ENCODE measurements around the gene ADGRG6. TPM values are rescaled to one million over a fixed set of nuclear protein-coding genes. Genes with fewer than 3 reads are reported as not detected.

The ADGRG6 gene
- total RNA-seq, 1 experiment from 2014 or later: 2.5 TPM

DNA sequence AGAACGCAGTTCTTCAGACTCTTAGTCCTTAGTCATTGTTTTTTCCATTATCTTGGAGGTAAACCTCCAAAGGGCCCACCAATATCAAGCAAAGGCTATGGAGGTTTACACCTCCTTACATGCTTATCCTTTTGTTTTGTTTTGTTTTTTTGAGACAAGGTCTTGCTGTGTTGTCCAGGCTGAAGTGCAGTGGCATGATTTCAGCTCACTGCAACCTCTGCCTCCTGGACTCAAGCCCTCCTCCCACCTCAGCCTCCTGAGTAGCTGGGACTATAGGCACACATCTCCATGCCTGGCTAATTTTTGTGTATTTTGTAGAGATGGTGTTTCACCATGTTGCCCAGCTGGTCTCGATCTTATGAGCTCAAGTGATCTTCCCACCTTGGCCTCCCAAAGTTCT is 26.3 kb downstream of the ADGRG6 start:
- Histone ChIP-seq H3K4ac (ENCODE audit: low read depth, low read length) (no peak overlapping the region), H2BK15ac (ENCODE audit: low read depth, low read length) (no peak overlapping the region), H3K27me3 (ENCODE audit: insufficient read depth, low read length) (no peaks in the 10 kb centered on the region), H3K9ac (ENCODE audit: extremely low read depth, insufficient read length, low read length) (no peak overlapping the region), H3K23ac (ENCODE audit: insufficient read length, low read depth, low read length) (no peak overlapping the region), H3K56ac (ENCODE audit: insufficient read length, low read depth, low read length) (no peak overlapping the region), H2AFZ (ENCODE audit: low read length) (no peak overlapping the region), H2BK12ac (ENCODE audit: insufficient read length, low read depth, low read length) (no peak overlapping the region), H4K5ac (ENCODE audit: insufficient read length, low read depth, low read length) (no peak overlapping the region), H3T11ph (ENCODE audit: low read length) (no peak overlapping the region), H4K91ac (ENCODE audit: insufficient read length, low read depth, low read length) (no peak overlapping the region), H3K27ac (ENCODE audit: insufficient read length, low read depth, low read length) (no peak overlapping the region), H3K79me2 (ENCODE audit: insufficient read depth, low read length) (no peaks in the 10 kb centered on the region), H4K20me1 (ENCODE audit: control insufficient read depth, insufficient read depth, insufficient read length) (no peaks in the 10 kb centered on the region), H2BK120ac (ENCODE audit: low read depth, low read length, poor library complexity, severe bottlenecking) (no peak overlapping the region), H3K9me3 (ENCODE audit: control insufficient read depth, low read depth, low read length) (no peaks in the 10 kb centered on the region), H2BK20ac (ENCODE audit: low read depth, low read length, poor library complexity, severe bottlenecking) (no peak overlapping the region), H3K18ac (ENCODE audit: insufficient read length, low read depth, low read length) (no peak overlapping the region), H3K23me2 (ENCODE audit: insufficient read length, low read depth, low read length, poor library complexity, severe bottlenecking) (no peaks in the 10 kb centered on the region), H3K79me1 (ENCODE audit: insufficient read depth, low read depth, low read length, poor library complexity, severe bottlenecking) (no peaks in the 10 kb centered on the region), H3K4me1 (ENCODE audit: insufficient read depth, low read length) (no peaks in the 10 kb centered on the region; the same call in 1 of the 2 replicates), H3K14ac (ENCODE audit: insufficient read depth, low read length) (no peak overlapping the region), H4K8ac (replicated peaks; ENCODE audit: insufficient read length, low read depth, low read length) (no peak overlapping the region), H2BK5ac (ENCODE audit: insufficient read length, low read length) (no peak overlapping the region), H3K4me2 (ENCODE audit: insufficient read depth, insufficient read length, low read length) (no peak overlapping the region), H2AK5ac (ENCODE audit: insufficient read length, low read length) (no peak overlapping the region)
- Mint-ChIP-seq H3K27ac (no peak overlapping the region; a peak in 1 of 7 replicates), H3K9me3 (no peaks in the 10 kb centered on the region), H3K36me3 (ENCODE audit: insufficient read depth in 1 of 3, low read depth in 3 of 3) (no peaks in the 10 kb centered on the region; a peak in 1 of 7 replicates), H3K4me1 (peaks cover 13 to 31% of the 10 kb centered on the region in 2 experiments), H3K4me3 (no peak overlapping the region), H3K27me3 (ENCODE audit: low read depth) (no peaks in the 10 kb centered on the region)
- no peak for TF ChIP-seq CTCF (conservative IDR thresholded peaks at IDR 0.05)
- WGBS (ENCODE audit: extremely low coverage, insufficient read length, low lambda C conversion rate): no CpG with 5 or more reads among the region's 2 CpGs
- no peak for DNase-seq
